SJCRH30 (cell line): ENCODE data around the gene HHAT. TPM values are rescaled to one million over a fixed set of nuclear protein-coding genes. Genes with fewer than 3 reads are reported as not detected.
A peak's percentile ranks its signal among the peaks of the same experiment; 100 is the strongest.
"Not testable (repeated sequence)": the region's sequence is repeated elsewhere in the genome, so short reads cannot be mapped to it uniquely, and the experiment has no call there.

ENCODE experiments used
- DNase-seq, 2 experiments: peaks; one replicate each; pipeline ENCODE4 v3.0.0-alpha.2; 2015 to 2020
- H3K27ac ChIP-seq: fragments of 250-450 bp; sonication (Bioruptor Pico); 2 replicates; pipeline ENCODE4 v1.5.1; 2020; ENCODE audit warnings: mild to moderate bottlenecking, moderate library complexity
- H3K27me3 ChIP-seq: fragments of 250-450 bp; sonication (Bioruptor Pico); 2 replicates; pipeline ENCODE4 v1.5.1; 2020; ENCODE audit warnings: mild to moderate bottlenecking, moderate library complexity
- H3K36me3 ChIP-seq: fragments of 250-450 bp; sonication (Bioruptor Pico); 2 replicates; pipeline ENCODE4 v1.5.1; 2020; ENCODE audit warnings: mild to moderate bottlenecking, moderate library complexity
- H3K4me1 ChIP-seq: fragments of 250-450 bp; sonication (Bioruptor Pico); 2 replicates; pipeline ENCODE4 v1.5.1; 2020; ENCODE audit warnings: mild to moderate bottlenecking, moderate library complexity
- H3K4me3 ChIP-seq: fragments of 250-450 bp; sonication (Bioruptor Pico); 2 replicates; pipeline ENCODE4 v1.5.1; 2020; ENCODE audit warnings: mild to moderate bottlenecking, moderate library complexity
- H3K9me3 ChIP-seq: fragments of 250-450 bp; sonication (Bioruptor Pico); replicated peaks from 2 replicates; pipeline ENCODE4 v1.5.1; 2020; ENCODE audit warnings: mild to moderate bottlenecking, moderate library complexity
- total RNA-seq: library from RNA; depleted of rRNA; stranded (reverse); fragments of >200 nt; shearing (Covaris generic); gene quantifications from 2 replicates; pipeline ENCODE4 v1.2.3, GENCODE V29; 2014

HHAT gene
- total RNA-seq, 1 experiment from 2014 or later: 5.1 TPM

- Histone ChIP-seq H3K4me1 (peaks cover 35% of the 10 kb centered on the region), H3K27ac (no peak overlapping the region), H3K27me3 (no peaks in the 10 kb centered on the region), H3K9me3 (no peaks in the 10 kb centered on the region), H3K4me3 (no peak overlapping the region), H3K36me3 (no peaks in the 10 kb centered on the region)
- no peak for DNase-seq
Observed at GRCh38 chr1:210645582-210646257, 317.0 kb downstream of the HHAT start.

GRCh38 chr1:210646258-210646616 is 317.5 kb downstream of the HHAT start:
- no peaks in the 10 kb centered on the region for H3K36me3 ChIP-seq
- peak in 1 of 2 experiments; percentile 42 for DNase-seq
- H3K4me1 ChIP-seq: peaks cover 35% of the 10 kb centered on the region
- no peaks in the 10 kb centered on the region for H3K9me3 ChIP-seq
- no peak overlapping the region for H3K4me3 ChIP-seq
- no peaks in the 10 kb centered on the region for H3K27me3 ChIP-seq
- no peak overlapping the region for H3K27ac ChIP-seq

GRCh38 chr1:210647406-210648333 is 319.0 kb downstream of the HHAT start:
- DNase-seq: peak; percentile 65 to 77
- no peaks in the 10 kb centered on the region for H3K27me3 ChIP-seq
- peak overlapping the region; percentile 45 for H3K27ac ChIP-seq
- no peaks in the 10 kb centered on the region for H3K36me3 ChIP-seq
- H3K9me3 ChIP-seq: no peaks in the 10 kb centered on the region
- H3K4me1 ChIP-seq: peaks cover 35% of the 10 kb centered on the region
- H3K4me3 ChIP-seq: no peak overlapping the region

GRCh38 chr1:210648588-210649269 is 320.0 kb downstream of the HHAT start:
- Histone ChIP-seq H3K36me3 (no peaks in the 10 kb centered on the region), H3K27me3 (no peaks in the 10 kb centered on the region), H3K27ac (peak overlapping the region; percentile 45; the same call in 1 of the 2 replicates), H3K4me1 (peaks cover 35% of the 10 kb centered on the region), H3K4me3 (no peak overlapping the region), H3K9me3 (no peaks in the 10 kb centered on the region)
- DNase-seq: no peak

- Histone ChIP-seq H3K4me1 (peaks cover 35% of the 10 kb centered on the region), H3K9me3 (no peaks in the 10 kb centered on the region), H3K27ac (no peak overlapping the region), H3K36me3 (no peaks in the 10 kb centered on the region), H3K4me3 (no peak overlapping the region), H3K27me3 (no peaks in the 10 kb centered on the region)
- DNase-seq: no peak
Observed at GRCh38 chr1:210650403-210650802, 321.7 kb downstream of the HHAT start.

GRCh38 chr1:210652329-210652954 is 323.7 kb downstream of the HHAT start:
- Histone ChIP-seq H3K27me3 (no peaks in the 10 kb centered on the region), H3K27ac (no peak overlapping the region), H3K36me3 (no peaks in the 10 kb centered on the region), H3K4me3 (no peak overlapping the region), H3K4me1 (peaks cover 17% of the 10 kb centered on the region), H3K9me3 (no peaks in the 10 kb centered on the region)
- DNase-seq: no peak

GRCh38 chr1:210653771-210654170 is 325.1 kb downstream of the HHAT start:
- Histone ChIP-seq H3K27ac (no peak overlapping the region), H3K9me3 (no peaks in the 10 kb centered on the region), H3K36me3 (no peaks in the 10 kb centered on the region), H3K27me3 (no peaks in the 10 kb centered on the region), H3K4me1 (peaks cover 3% of the 10 kb centered on the region), H3K4me3 (no peak overlapping the region)
- peak in 1 of 2 experiments; percentile 34 for DNase-seq

GRCh38 chr1:210654176-210654981 is 325.7 kb downstream of the HHAT start:
- Histone ChIP-seq H3K36me3 (no peaks in the 10 kb centered on the region), H3K4me1 (no peaks in the 10 kb centered on the region), H3K9me3 (no peaks in the 10 kb centered on the region), H3K4me3 (no peak overlapping the region), H3K27me3 (no peaks in the 10 kb centered on the region), H3K27ac (no peak overlapping the region)
- DNase-seq: no peak

GRCh38 chr1:210655511-210655910 is 326.8 kb downstream of the HHAT start:
- H3K4me3 ChIP-seq: no peak overlapping the region
- no peaks in the 10 kb centered on the region for H3K4me1 ChIP-seq
- no peaks in the 10 kb centered on the region for H3K27me3 ChIP-seq
- H3K27ac ChIP-seq: no peak overlapping the region
- no peaks in the 10 kb centered on the region for H3K9me3 ChIP-seq
- no peaks in the 10 kb centered on the region for H3K36me3 ChIP-seq
- no peak for DNase-seq

GRCh38 chr1:210657806-210658205 is 329.1 kb downstream of the HHAT start:
- no peaks in the 10 kb centered on the region for H3K4me1 ChIP-seq
- no peaks in the 10 kb centered on the region for H3K36me3 ChIP-seq
- no peak overlapping the region for H3K4me3 ChIP-seq
- no peaks in the 10 kb centered on the region for H3K27me3 ChIP-seq
- no peak for DNase-seq
- no peak overlapping the region for H3K27ac ChIP-seq
- no peaks in the 10 kb centered on the region; the same call in 1 of the 2 replicates for H3K9me3 ChIP-seq

- not testable (repeated sequence) for H3K9me3 ChIP-seq, DNase-seq, H3K4me1 ChIP-seq, H3K4me3 ChIP-seq, H3K27me3 ChIP-seq, H3K27ac ChIP-seq, H3K36me3 ChIP-seq
Observed at GRCh38 chr1:210661520-210661919, 332.8 kb downstream of the HHAT start.

GRCh38 chr1:210662291-210663050 is 333.8 kb downstream of the HHAT start:
- no peaks in the 10 kb centered on the region for H3K36me3 ChIP-seq
- H3K27me3 ChIP-seq: no peaks in the 10 kb centered on the region
- H3K4me1 ChIP-seq: no peaks in the 10 kb centered on the region
- peak in 1 of 2 experiments; percentile 22 for DNase-seq
- H3K27ac ChIP-seq: no peak overlapping the region
- no peak overlapping the region for H3K4me3 ChIP-seq
- H3K9me3 ChIP-seq: no peaks in the 10 kb centered on the region; the same call in 1 of the 2 replicates

GRCh38 chr1:210663730-210664573 is 335.2 kb downstream of the HHAT start:
- Histone ChIP-seq H3K4me1 (no peaks in the 10 kb centered on the region), H3K9me3 (no peaks in the 10 kb centered on the region; the same call in 1 of the 2 replicates), H3K27ac (no peak overlapping the region), H3K36me3 (no peaks in the 10 kb centered on the region), H3K4me3 (no peak overlapping the region), H3K27me3 (no peaks in the 10 kb centered on the region)
- no peak for DNase-seq
